ENCODE measurements around the gene TCF3. TPM values are rescaled to one million over a fixed set of nuclear protein-coding genes. Genes with fewer than 3 reads are reported as not detected.
A peak's percentile ranks its signal among the peaks of the same experiment; 100 is the strongest.

TCF3 gene
- total and polyA plus RNA-seq, 2 experiments from 2014 or later = 76.7 to 125 TPM

DNA sequence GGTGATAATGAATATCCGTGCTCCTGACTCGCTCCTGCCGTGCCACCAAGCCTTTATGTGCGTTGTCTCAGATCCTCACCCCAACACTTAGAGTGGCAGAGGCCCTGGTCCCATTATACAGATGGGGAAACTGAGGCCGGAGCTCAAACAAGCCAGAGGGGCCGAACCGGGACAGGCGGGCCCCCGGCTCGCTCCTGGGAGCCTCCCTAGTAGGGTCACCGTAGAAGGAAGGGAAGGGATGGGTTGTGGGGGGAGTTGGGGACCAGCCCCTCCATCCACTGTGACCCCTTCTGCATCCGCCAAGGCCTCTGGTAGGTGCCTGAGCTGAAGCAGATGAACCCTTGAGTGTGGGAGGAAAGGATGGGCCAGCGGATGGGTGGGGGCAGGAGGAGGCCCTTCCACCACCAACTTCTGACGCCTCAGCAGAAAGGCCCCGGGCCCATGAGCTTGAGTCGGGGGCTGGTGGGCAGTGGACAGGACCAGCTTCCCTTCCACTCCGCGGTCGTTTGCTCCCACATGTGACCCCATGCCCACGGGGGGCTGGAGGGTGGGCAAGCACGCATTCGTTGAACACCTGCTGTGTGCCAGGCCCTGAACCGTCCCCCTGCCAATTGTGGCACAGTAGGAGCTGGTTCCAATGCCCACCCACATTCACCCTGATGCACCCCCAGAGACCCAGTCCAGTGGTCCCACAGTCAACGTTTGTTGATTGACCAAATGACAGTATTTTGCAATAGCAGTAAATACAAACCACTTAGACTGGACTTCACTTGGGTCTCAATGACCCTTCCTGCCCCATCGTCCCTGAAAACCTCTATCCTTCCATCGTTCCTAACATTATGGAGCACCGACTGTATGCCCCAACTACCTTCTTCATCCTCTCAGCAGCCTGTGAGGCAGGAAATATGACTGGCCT, 24.2 kb upstream of the TCF3 start:
- Histone ChIP-seq H3K4me3 (no peak overlapping the region), H3K36me3 (replicated peaks; ENCODE audit: insufficient read depth, low read depth) (no peaks in the 10 kb centered on the region), H3K9me3 (ENCODE audit: low read depth) (no peaks in the 10 kb centered on the region), H3K9me2 (replicated peaks; ENCODE audit: insufficient read depth) (no peaks in the 10 kb centered on the region), H3K4me1 (ENCODE audit: insufficient read depth) (peaks cover 8% of the 10 kb centered on the region), H3K4me2 (peak overlapping the region; percentile 75), H3K27me3 (peaks cover 41% of the 10 kb centered on the region), H2AFZ (no peak overlapping the region), H3K27ac (no peak overlapping the region), H3K79me2 (no peaks in the 10 kb centered on the region), H4K20me1 (ENCODE audit: insufficient read depth, poor library complexity, severe bottlenecking) (no peaks in the 10 kb centered on the region)
- no peak for DNase-seq (ENCODE audit: low spot score)
- TF ChIP-seq, protein P1, sequence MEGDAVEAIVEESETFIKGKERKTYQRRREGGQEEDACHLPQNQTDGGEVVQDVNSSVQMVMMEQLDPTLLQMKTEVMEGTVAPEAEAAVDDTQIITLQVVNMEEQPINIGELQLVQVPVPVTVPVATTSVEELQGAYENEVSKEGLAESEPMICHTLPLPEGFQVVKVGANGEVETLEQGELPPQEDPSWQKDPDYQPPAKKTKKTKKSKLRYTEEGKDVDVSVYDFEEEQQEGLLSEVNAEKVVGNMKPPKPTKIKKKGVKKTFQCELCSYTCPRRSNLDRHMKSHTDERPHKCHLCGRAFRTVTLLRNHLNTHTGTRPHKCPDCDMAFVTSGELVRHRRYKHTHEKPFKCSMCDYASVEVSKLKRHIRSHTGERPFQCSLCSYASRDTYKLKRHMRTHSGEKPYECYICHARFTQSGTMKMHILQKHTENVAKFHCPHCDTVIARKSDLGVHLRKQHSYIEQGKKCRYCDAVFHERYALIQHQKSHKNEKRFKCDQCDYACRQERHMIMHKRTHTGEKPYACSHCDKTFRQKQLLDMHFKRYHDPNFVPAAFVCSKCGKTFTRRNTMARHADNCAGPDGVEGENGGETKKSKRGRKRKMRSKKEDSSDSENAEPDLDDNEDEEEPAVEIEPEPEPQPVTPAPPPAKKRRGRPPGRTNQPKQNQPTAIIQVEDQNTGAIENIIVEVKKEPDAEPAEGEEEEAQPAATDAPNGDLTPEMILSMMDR (IDR thresholded peaks at IDR 0.05; ENCODE audit: poor library complexity) = no peak
- TF ChIP-seq EZH2phosphoT487 (IDR thresholded peaks at IDR 0.05; ENCODE audit: low read depth, severe bottlenecking, unreplicated experiment) = no peak
- WGBS (ENCODE audit: low lambda C conversion rate, missing lambda C conversion rate) = 73% methylated on average over 25 of the region's 27 CpGs

DNA sequence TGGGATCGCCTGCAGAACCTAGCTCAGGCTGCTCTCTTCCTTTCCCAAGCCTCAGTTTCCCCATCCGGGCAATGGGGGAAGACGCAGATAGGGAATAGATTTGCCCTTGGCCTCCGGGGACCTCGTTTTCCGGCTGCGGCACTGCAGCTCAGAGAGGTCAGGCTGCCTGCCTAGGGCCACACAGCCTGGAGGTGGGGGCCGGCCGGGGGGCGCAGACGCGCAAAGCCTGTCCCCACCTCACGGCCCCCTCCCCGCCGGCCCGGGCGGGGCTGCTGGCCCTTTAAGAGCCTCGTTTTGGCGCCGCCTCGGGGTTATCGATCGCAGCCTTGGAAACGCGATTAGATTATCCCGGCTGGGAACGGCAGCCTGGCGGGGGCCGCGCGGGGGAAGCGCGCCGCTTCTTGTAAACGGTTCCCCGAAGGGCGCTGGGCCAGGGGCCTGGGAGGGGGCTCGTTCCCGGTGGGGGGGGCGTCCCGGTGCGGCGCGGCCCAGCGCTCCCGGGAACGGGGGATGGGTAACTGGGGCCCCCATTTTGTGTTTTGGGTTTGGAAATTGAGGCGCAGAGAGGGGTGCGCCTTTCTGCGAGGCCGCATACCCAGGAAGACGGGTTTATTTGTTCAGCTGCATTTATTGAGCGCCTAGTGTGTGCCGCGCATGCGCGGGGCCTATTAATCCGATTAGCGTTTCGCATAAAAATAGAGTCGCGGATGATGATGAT, 23.4 kb upstream of the TCF3 start:
- no peak overlapping the region for H3K4me3 ChIP-seq

DNA sequence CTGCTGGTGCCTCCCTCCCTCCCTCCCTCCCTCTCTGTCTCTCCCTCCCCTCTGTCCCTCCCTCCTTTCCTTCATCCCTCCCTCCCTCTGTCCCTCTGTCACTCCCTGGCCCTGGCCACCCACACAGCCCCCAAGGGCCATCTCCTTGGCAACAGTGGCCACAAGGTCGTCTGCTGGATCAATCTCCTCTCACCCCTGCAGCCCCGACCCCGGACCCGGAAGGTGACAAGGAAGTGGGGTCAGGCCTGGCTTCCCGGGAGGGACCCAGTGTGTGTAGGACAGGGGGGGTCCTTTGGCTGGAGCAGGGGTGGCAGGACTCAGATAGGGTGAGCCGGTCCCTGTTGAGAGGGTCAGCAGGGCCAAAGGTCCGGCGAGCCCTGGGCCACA, 21.9 kb upstream of the TCF3 start:
- no peak overlapping the region for H3K4me2 ChIP-seq
- peaks cover 62% of the 10 kb centered on the region for H3K27me3 ChIP-seq
- no peaks in the 10 kb centered on the region for H3K9me3 ChIP-seq (ENCODE audit: low read depth)
- no peaks in the 10 kb centered on the region for H4K20me1 ChIP-seq (ENCODE audit: insufficient read depth, poor library complexity, severe bottlenecking)
- no peaks in the 10 kb centered on the region for H3K9me2 ChIP-seq (replicated peaks; ENCODE audit: insufficient read depth)
- H3K4me3 ChIP-seq = no peak overlapping the region
- DNase-seq (ENCODE audit: low spot score) = no peak
- 60% methylated on average over 8 of the region's 8 CpGs for WGBS (ENCODE audit: low lambda C conversion rate, missing lambda C conversion rate)
- no peaks in the 10 kb centered on the region for H3K79me2 ChIP-seq
- H3K4me1 ChIP-seq (ENCODE audit: insufficient read depth) = peaks cover 8% of the 10 kb centered on the region
- no peaks in the 10 kb centered on the region for H3K36me3 ChIP-seq (replicated peaks; ENCODE audit: insufficient read depth, low read depth)
- no peak for TF ChIP-seq EZH2 (IDR thresholded peaks at IDR 0.05; ENCODE audit: borderline replicate concordance)
- TF ChIP-seq EZH2phosphoT487 (IDR thresholded peaks at IDR 0.05; ENCODE audit: low read depth, severe bottlenecking, unreplicated experiment) = no peak
- TF ChIP-seq, protein P1 (IDR thresholded peaks at IDR 0.05; ENCODE audit: poor library complexity) = no peak
- H2AFZ ChIP-seq = no peak overlapping the region
- no peak overlapping the region for H3K27ac ChIP-seq

More for the DNA sequence above, 23.4 kb upstream of the TCF3 start:
- H3K9me3 ChIP-seq (ENCODE audit: low read depth) = no peaks in the 10 kb centered on the region
- H3K9me2 ChIP-seq (replicated peaks; ENCODE audit: insufficient read depth) = no peaks in the 10 kb centered on the region
- TF ChIP-seq EZH2 (IDR thresholded peaks at IDR 0.05; ENCODE audit: borderline replicate concordance) = peak; percentile 65
- TF ChIP-seq, protein P1 (IDR thresholded peaks at IDR 0.05; ENCODE audit: poor library complexity) = no peak
- H3K27me3 ChIP-seq = peaks cover 48% of the 10 kb centered on the region
- H3K27ac ChIP-seq = no peak overlapping the region
- H3K79me2 ChIP-seq = no peaks in the 10 kb centered on the region
- H2AFZ ChIP-seq = no peak overlapping the region
- no peak for DNase-seq (ENCODE audit: low spot score)
- H4K20me1 ChIP-seq (ENCODE audit: insufficient read depth, poor library complexity, severe bottlenecking) = no peaks in the 10 kb centered on the region
- H3K36me3 ChIP-seq (replicated peaks; ENCODE audit: insufficient read depth, low read depth) = no peaks in the 10 kb centered on the region
- peaks cover 8% of the 10 kb centered on the region for H3K4me1 ChIP-seq (ENCODE audit: insufficient read depth)
- 14% methylated on average over 40 of the region's 62 CpGs for WGBS (ENCODE audit: low lambda C conversion rate, missing lambda C conversion rate)
- peak overlapping the region; percentile 75 for H3K4me2 ChIP-seq

Measured in hepatocyte (in vitro differentiated cells).